ENCODE measurements around the gene MARCHF6.

The MARCHF6 gene

DNA sequence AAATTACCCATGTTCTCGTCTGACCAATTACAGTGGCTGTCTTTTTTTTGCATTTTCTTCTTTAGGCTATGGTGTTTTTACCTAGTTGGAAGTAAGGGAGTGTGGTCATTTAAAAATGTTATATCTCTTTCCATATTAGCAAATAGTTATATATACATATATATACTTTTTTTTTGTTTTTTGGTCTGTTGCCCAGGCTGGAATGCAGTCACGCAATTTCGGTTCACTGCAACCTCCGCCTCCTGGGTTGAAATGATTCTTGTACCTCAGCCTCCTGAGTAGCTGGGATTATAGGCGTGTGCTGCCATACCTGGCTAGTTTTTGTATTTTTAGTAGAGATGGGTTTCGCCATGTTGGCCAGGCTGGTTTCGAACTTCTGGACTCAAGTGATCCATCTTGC is 12.3 kb downstream of the MARCHF6 start:
- TF ChIP-seq GLI2 (tag by site-specific recombination; IDR thresholded peaks at IDR 0.05; ENCODE audit: borderline replicate concordance, low read depth), result no peak
- no peak for TF ChIP-seq IKZF3 (tag by site-specific recombination; IDR thresholded peaks at IDR 0.05)
- no peak for TF ChIP-seq ZNF560 (tag by site-specific recombination; IDR thresholded peaks at IDR 0.05; ENCODE audit: borderline replicate concordance)
- TF ChIP-seq ZNF621 (tag by site-specific recombination; IDR thresholded peaks at IDR 0.05), result no peak
- TF ChIP-seq ZNF623 (tag by site-specific recombination; IDR thresholded peaks at IDR 0.05), result no peak
- TF ChIP-seq, protein P1, sequence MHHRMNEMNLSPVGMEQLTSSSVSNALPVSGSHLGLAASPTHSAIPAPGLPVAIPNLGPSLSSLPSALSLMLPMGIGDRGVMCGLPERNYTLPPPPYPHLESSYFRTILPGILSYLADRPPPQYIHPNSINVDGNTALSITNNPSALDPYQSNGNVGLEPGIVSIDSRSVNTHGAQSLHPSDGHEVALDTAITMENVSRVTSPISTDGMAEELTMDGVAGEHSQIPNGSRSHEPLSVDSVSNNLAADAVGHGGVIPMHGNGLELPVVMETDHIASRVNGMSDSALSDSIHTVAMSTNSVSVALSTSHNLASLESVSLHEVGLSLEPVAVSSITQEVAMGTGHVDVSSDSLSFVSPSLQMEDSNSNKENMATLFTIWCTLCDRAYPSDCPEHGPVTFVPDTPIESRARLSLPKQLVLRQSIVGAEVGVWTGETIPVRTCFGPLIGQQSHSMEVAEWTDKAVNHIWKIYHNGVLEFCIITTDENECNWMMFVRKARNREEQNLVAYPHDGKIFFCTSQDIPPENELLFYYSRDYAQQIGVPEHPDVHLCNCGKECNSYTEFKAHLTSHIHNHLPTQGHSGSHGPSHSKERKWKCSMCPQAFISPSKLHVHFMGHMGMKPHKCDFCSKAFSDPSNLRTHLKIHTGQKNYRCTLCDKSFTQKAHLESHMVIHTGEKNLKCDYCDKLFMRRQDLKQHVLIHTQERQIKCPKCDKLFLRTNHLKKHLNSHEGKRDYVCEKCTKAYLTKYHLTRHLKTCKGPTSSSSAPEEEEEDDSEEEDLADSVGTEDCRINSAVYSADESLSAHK (tag by site-specific recombination; IDR thresholded peaks at IDR 0.05), result no peak
- no peak for TF ChIP-seq ZNF280D (tag by site-specific recombination; IDR thresholded peaks at IDR 0.05)
- no peaks in the 10 kb centered on the region; a peak in 1 of 3 replicates for H3K36me3 ChIP-seq (ENCODE audit: control insufficient read depth in 2 of 2, insufficient read depth in 1 of 2, low read length in 2 of 2)
- no peaks in the 10 kb centered on the region for H3K9me3 ChIP-seq (ENCODE audit: control insufficient read depth, insufficient read depth, low read depth, low read length)
- CTCF ChIA-PET, result interaction anchor here (0.6 to 3.4 kb wide), 3 partner anchors 8 to 103 kb away, joined by 3 to 25 read pairs (median 3); no protein-coding TSS in a partner anchor
- no peak overlapping the region for H3K27ac ChIP-seq (ENCODE audit: extremely low read depth, low read depth, low read length)
- POLR2A ChIA-PET, result interaction anchor here (3.3 kb wide), 1 partner anchor 13 kb away, joined by 23 read pairs; the partner anchor contains the start of gene MARCHF6
- peaks cover 11% of the 10 kb centered on the region for H3K4me1 ChIP-seq (ENCODE audit: control insufficient read depth, insufficient read depth, low read length)
- H3K4me3 ChIP-seq (ENCODE audit: low read depth, low read length), result no peak overlapping the region

DNA sequence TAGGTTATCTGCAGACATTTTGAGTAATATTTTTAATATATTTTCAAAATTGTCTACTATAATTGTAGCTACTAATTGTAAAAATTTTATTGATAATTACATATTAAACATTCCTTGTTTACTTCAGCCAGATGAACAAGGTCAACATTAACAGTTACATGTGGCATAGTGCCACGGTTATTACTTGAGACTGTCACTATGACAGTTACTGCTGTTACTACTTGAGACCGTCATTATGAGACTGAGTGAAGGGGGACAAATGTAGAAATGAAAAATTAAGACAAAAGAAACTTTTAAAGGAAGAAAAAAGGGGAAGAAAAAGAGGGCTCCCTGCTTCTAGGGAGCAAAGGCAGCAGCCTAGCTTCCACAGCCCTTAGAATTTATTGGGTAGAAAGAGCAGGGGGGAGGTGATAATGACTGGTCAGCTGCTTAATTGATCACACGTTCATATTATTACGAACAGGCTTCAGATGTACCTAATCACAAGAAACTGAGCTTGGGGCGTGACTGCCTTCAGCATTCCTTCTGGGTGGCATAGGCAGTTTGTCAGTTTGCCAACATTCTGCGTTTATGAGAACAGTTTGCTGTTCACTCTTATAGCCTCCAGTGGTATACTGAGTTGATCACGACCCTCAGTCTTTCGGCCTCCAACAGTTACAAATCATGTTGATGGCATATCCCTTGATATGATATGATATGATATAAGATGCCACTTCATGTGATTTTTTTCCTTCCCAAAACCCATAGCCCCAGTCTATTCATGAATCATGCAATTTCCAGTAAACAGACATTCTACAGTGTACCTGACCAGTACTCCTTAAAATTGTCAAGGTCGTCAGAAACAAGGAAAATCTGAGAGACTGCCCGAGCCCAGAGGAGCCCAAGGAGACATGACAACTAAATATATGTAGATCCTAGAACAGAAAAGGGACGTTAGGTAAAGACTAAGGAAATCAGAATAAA is 13.1 kb downstream of the MARCHF6 start:
- Histone ChIP-seq H3K4me1 (ENCODE audit: control insufficient read depth, insufficient read depth, low read length) (peaks cover 11% of the 10 kb centered on the region), H3K36me3 (ENCODE audit: control insufficient read depth in 2 of 2, insufficient read depth in 1 of 2, low read length in 2 of 2) (no peaks in the 10 kb centered on the region; a peak in 1 of 3 replicates), H3K9me3 (ENCODE audit: control insufficient read depth, insufficient read depth, low read depth, low read length) (no peaks in the 10 kb centered on the region), H3K4me3 (ENCODE audit: low read depth, low read length) (no peak overlapping the region), H3K27ac (ENCODE audit: extremely low read depth, low read depth, low read length) (no peak overlapping the region)
- ChIA-PET CTCF (interaction anchor here (0.6 to 3.4 kb wide), 3 partner anchors 9 to 83 kb away, joined by 3 to 25 read pairs (median 3); no protein-coding TSS in a partner anchor), POLR2A (interaction anchor here (3.3 kb wide), 1 partner anchor 13 kb away, joined by 23 read pairs; the partner anchor contains the start of gene MARCHF6)
- no peak for TF ChIP-seq ZNF624 (tag by site-specific recombination; IDR thresholded peaks at IDR 0.05)
- TF ChIP-seq ZBTB17 (tag by site-specific recombination; IDR thresholded peaks at IDR 0.05), result no peak
- TF ChIP-seq ZNF785 (tag by site-specific recombination; IDR thresholded peaks at IDR 0.05), result no peak
- TF ChIP-seq KLF10 (tag by site-specific recombination; IDR thresholded peaks at IDR 0.05), result 0 out of 2 replicates have a peak, but pooled peaks have one; percentile 25
- no peak for TF ChIP-seq GLI4 (tag by site-specific recombination; IDR thresholded peaks at IDR 0.05)
- no peak for TF ChIP-seq ZBTB10 (tag by site-specific recombination; IDR thresholded peaks at IDR 0.05)
- TF ChIP-seq, protein P2, sequence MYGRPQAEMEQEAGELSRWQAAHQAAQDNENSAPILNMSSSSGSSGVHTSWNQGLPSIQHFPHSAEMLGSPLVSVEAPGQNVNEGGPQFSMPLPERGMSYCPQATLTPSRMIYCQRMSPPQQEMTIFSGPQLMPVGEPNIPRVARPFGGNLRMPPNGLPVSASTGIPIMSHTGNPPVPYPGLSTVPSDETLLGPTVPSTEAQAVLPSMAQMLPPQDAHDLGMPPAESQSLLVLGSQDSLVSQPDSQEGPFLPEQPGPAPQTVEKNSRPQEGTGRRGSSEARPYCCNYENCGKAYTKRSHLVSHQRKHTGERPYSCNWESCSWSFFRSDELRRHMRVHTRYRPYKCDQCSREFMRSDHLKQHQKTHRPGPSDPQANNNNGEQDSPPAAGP (tag by site-specific recombination; IDR thresholded peaks at IDR 0.05), result no peak
- TF ChIP-seq ZNF184 (tag by site-specific recombination; IDR thresholded peaks at IDR 0.05), result no peak
- no peak for TF ChIP-seq SP7 (tag by site-specific recombination; IDR thresholded peaks at IDR 0.05)
- TF ChIP-seq ZNF776 (tag by site-specific recombination; IDR thresholded peaks at IDR 0.05; ENCODE audit: borderline replicate concordance), result no peak
- TF ChIP-seq ZNF768 (tag by site-specific recombination; IDR thresholded peaks at IDR 0.05), result no peak
- no peak for TF ChIP-seq GLIS1 (tag by site-specific recombination; IDR thresholded peaks at IDR 0.05)
- no peak for TF ChIP-seq SALL2 (tag by site-specific recombination; IDR thresholded peaks at IDR 0.05; ENCODE audit: borderline replicate concordance)
- TF ChIP-seq ZEB2 (tag by site-specific recombination; IDR thresholded peaks at IDR 0.05), result 0 out of 2 replicates have a peak, but pooled peaks have one; percentile 15
- TF ChIP-seq ZNF658 (tag by site-specific recombination; IDR thresholded peaks at IDR 0.05), result no peak
- TF ChIP-seq ZNF211 (tag by site-specific recombination; IDR thresholded peaks at IDR 0.05; ENCODE audit: low read depth), result no peak
- peak; percentile 27; the same call in 1 of the 2 replicates for TF ChIP-seq ZNF10 (tag by site-specific recombination; IDR thresholded peaks at IDR 0.05)
- no peak for TF ChIP-seq ZNF747 (tag by site-specific recombination; IDR thresholded peaks at IDR 0.05)

Measured in HEK293 (cell line).